ENCODE data around the gene CAST.

CAST gene

DNA sequence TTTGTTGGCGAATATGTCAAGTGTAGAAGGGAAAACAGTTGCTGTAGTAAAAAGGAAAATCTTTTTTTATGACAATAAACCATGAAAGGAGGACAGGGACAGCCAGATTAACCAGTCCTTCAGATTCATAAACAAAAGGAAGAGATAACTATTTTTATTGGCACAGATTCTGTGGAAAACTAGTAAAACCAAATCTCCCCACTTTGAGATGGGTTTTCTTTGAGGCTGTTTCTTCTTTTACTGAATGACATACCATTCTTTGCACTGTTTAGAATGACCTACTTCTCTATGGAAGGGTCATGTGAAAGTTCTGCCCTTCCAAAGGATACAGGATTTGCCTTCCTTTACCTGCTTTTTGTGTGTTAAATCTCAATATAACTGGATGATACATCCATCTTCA lies 13.7 kb downstream of the CAST start:
- DNase-seq (ENCODE audit: low spot score) = no peak

DNA sequence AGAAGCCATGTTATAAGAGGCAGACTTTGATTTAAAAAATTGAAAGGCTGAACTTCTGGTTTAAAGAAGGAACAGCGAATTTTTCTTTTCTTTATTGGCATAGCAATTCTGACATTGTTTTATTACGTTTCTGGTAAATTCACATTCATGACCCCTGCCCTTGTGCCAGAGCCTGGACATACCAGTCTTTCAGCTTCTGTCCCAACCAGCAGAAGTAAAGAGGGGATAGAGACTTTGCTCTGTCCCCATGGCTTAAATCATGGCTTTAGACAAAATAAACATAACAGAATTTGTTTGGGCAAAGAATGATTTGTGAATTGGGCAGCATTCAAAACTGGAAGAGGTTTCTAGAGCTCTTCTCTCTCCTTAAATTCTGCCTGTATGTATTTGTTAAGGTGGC lies 15.3 kb downstream of the CAST start:
- no peak for DNase-seq (ENCODE audit: low spot score)

DNA sequence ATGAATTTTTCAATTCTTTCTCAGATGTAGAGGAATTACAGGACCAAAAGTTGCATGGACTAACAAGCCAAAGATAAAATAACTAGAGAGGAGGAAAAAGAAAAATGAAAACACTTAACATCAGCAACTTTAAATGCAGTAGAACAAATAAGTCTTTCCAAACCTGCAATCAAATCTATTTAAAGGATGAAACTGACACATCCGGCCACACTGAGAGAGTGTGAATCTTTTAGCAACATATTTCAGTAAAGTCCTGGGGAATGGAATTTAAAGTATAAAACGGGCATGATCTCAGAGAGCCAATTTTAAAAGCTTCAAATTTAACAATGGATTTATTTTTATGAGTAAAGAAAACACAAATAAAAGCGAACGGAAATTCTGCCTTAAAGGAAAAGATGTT lies 17.1 kb downstream of the CAST start:
- no peak for DNase-seq (ENCODE audit: low spot score)

DNA sequence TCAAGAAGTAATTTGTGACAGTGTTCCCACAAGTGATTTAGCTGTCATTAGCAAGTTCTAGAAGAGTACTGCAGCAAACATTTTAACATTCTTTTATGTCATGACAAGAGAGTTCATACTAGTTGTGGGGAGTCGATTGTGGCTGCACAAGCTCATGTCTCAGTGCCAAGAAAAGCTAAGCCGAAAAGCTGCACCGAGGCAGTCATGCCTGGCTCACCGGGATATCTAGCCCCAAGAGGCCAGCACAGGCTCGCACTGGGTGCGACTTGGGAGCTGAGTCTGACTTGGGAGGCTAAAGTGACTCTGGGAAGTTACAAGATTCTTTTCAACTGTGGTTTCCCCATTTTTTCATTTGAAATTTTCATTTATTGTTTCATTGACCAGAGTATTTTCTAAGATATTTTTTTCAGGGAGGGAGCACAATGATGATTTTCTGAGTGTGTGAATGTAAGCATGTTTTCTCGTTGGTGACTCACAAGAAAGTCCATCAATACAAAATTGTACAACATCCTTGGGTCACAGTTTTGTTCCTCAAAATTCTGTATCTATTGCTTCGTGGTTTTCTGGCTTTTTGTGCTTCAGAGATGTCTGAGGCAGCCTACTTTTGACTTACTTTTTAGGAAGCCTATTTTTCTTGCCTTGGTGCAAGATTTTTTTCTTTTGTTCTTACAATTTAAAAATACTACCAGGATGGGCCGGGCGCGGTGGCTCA lies 18.7 kb downstream of the CAST start:
- no peak for DNase-seq (ENCODE audit: low spot score)

DNA sequence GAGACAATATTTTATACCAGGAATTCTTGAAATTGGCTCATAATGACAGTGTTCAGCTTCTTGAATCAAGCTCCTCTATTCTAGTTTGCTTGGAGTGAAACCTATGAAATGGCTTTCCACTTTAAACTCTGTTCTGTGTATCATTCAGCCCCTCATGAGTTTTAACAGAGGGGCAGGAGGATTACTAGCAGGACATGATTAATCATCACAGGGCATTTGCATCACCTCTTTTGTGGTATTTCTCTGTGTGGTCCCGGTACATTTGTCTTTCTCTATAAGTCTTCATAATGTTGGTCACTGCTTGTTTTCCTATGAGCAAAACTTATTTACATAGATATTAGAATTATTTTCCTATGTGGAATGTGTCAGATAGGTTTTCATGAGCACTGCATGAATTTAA lies 21.2 kb downstream of the CAST start:
- no peak for DNase-seq (ENCODE audit: low spot score)

DNA sequence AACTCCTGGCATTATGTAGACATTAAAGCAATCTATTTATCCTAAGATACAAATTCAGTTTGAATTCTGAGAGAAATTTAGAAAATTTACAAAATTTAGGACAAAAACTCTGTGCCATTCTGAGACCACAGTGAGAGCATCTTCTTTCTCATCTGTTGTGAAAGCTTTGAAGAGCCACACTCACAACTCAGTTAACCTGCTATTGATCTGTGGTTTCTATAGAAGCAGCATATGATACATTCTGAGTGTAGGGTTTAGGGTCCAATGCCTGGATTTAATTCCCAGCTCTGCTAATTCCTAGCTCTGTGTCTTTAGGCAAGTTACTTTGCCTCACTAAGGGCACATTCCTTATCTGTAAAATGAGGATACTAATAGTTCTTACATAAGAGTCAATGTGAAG lies 21.6 kb downstream of the CAST start:
- DNase-seq (ENCODE audit: low spot score) = no peak

DNA sequence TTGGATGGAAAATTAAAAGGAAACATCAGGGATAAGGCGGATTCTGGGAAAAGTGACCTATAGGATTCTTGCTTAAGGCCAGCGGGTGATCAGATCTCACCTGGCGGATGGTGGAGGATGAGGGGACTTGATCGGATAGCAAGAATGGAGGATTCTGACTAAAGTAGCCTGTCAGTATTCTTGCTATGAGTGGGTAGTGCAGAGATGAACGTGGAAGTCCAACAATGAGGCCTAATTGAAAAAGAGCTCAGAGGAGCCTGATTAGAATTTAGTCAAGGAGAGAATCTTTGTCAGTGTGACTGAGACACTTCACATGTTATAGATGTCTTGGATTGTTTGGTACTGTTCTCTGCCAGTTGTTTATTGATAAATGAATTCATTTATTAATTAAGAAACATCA lies 24.9 kb downstream of the CAST start:
- DNase-seq (ENCODE audit: low spot score) = peak; percentile 12

DNA sequence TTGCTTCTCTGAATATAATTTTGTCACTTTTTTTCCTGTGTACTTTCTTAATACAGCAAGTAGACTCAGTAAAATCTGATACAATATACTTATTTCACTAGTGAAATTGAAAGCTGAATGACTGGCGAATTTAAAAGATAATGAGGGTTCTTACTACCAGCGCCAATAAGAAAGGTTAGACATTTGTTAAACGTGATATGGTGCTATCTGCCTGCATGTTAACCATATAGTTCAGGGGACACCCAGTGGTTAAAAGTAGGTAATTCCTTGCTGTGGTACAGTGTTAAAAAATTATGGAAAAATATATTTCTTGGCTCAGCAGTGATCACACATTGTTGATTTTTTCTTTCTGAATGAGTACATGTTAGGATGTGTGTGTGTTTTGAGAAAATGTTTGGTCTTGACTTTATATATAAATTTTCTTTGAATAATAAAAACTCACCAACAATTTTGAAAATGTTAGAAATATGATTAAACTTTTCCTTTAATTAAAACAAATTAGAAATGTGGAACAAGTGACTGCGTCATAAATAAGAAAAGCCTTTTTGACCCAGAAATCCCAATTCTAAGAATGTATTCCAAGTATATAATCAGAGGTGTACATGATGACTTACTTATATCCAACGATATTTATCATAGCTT lies 25.8 kb downstream of the CAST start:
- peak; percentile 27 for DNase-seq (ENCODE audit: low spot score)

DNA sequence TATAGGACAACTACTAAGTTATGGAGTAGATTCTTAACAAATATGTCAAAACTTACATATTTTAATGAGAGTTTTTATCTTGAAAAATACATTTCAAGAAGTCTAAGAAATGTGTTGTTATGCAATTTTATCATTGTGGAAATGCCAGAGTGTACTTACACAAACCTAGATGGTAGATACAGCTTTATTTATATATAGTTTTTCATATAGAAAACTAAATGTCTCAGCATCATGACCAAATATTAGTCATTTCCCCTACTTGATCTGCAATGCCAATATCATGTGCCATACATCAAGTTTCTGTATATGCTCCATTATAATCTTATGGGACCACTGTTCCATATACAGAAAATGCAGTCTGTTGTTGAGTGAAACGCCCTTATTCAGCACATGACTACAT lies 28.7 kb downstream of the CAST start:
- no peak for DNase-seq (ENCODE audit: low spot score)

DNA sequence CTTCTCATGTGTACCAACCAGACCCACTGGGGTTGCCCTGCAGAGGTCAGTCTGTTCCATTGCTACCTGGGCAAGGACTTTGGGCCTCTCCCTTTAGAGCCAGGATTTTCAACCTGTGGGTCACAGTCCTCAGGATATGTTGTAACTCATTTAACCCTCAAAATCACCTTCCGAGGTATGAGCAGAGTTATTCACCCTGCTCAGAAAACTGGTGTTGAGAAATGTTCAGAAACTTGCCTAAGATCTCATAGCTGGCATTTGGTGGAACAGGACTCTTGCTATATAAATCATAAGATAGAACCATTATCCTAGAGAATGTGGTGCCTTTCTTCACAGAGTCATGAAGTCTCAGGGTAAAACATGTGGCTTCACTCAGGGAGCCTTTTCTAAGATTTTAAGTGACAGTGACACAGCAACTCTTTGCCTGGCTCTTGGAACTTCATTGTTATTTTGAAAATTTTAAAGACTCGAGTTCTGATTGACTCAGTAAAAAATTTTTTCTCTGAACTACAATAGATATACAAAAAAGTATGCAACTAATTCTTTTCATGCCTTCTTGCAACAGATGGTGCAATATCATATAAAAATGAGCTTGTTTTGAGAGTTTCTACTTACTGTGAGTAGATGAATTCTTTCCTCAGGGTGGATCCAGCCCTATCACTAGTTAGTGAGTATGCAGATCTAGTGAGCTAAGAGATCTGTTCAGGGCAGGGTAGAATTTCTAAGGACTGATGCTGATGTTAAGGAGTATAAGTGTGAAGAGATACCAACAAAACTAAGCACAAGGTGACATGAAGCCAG lies 29.5 kb downstream of the CAST start:
- no peak for DNase-seq (ENCODE audit: low spot score)

DNA sequence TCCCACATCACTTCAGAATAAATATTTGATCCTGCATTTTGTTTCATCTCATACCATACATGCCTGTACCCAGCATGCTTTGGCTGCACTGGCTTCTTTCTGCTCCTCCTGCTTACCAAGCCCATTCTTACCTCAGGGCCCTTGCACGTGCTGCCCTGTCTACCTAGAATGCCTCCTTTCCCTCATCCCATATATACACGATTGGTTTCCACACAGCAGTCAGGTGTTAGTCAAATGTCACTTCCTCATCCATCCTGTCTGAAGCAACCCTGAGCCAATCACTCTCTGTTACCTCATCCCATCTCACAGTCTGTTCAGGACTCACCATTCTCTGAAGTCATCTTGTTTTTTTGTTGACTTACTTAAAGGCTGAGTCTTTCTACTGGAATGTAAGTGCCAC lies 30.3 kb downstream of the CAST start:
- DNase-seq (ENCODE audit: low spot score) = no peak

DNA sequence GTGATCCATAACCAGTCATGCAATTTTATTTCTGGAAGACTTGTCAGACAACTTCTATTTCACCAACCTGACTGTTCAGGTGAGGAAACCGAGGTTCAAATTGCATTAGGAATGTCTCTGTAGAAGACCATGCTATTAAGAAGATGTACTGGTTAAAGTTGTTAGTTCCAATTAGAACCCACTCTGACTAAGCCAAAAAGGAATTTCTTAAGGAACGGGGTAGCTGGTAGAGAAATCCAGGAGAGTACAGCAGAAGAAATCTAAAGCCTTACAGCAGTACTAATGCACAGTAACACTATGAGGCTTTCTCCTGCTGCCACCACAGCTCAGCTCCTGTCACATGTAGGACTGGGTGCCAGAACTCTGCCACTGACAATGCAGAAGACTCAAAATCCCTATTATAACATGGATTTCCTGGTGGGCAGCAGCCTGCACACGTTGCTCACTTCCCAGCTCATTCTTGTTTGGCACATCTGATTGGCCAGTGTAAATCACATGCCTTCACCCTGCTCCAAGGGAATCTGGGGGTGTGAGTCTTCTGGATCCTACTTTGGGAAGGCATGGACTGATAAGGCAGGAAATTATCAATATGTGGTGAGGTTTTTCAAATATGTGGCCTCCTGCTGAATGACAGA lies 37.1 kb downstream of the CAST start:
- DNase-seq (ENCODE audit: low spot score) = no peak

DNA sequence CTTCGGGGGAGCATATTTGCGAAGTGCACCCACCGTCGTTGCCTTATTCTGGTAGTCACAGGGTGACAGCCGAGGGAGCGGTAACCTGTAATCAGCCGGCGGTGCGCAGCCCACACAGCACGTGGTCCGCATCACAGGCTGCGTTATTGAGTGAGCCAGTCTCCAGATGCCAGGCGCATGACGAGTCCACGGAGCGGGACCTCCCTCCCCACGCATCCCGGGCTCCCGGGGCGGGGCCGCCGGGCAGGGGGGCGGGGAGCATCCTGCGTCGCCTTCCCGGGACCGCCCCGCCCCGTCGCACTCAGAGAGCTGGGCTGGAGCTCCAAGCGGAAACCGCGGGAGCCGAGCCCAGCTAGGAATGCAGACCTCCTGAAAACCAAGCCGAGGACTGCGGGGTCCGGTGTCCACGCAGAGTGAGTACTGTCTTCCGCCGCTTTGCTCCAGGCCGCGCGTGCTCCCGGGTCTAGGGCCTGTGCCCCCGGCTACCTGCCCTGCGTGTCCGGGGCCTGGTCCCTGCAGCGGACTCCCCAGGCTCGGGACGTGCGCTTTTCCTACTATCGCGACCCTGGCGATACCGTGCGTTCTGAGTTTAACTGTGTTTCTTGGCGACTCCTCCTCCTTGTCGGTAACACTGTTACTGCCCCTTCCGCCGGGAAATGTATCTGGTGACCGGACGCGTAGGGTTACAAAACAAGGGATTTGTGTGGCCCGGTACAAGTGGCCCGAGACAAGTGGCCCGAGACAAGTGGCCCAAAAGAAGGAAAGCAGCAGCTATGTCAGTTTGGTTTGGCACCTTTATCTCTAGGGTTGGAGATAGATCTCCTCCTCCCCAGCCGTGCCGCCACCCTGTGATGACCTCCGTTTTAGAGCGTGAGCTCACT lies 40.6 kb downstream of the CAST start:
- peak; percentile 52 for DNase-seq (ENCODE audit: low spot score)

DNA sequence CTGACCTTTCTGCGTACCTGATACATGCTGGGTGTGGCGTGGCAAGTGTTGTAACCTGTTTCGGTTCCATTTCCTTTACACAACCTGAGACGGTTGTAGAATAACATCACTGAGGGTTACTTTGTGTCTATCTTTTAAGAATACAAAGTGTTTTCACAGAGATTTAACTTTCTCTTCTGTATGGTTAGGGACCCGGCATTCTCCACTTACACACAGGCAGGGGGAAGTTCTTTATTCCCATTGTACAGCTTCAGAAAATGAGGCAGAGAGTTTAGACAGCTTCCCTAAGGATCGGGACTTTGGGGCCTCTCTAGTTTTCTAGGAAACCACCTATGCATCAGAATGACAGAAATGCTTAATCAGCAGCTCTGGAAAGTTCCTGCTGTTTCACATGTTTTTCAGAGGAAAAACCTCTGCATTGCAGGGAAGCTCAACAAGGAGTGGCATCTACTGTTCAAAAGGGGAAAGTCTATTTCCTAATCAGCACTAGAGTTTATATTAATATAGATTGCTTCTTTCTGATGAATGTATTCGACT lies 41.3 kb downstream of the CAST start:
- DNase-seq (ENCODE audit: low spot score) = peak; percentile 54

DNA sequence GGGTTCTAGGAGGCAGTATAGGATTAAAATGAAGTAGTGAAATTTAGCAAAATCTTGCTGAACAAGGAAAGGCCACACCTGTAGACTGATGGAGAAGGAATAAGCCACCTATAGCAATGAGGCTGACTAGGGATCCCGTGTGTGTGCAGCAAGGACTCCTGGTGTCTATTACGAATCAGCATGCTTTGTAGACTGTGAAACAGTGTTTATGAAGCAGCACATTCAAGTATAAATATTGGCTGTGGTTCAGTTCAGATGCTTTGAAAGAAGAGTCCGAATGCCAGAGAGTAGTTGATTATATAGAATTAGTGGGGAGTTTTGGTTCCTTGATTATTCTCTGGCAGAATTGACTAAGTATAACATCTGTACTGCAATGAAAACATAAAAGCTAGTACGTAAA lies 41.8 kb downstream of the CAST start:
- no peak for DNase-seq (ENCODE audit: low spot score)

DNA sequence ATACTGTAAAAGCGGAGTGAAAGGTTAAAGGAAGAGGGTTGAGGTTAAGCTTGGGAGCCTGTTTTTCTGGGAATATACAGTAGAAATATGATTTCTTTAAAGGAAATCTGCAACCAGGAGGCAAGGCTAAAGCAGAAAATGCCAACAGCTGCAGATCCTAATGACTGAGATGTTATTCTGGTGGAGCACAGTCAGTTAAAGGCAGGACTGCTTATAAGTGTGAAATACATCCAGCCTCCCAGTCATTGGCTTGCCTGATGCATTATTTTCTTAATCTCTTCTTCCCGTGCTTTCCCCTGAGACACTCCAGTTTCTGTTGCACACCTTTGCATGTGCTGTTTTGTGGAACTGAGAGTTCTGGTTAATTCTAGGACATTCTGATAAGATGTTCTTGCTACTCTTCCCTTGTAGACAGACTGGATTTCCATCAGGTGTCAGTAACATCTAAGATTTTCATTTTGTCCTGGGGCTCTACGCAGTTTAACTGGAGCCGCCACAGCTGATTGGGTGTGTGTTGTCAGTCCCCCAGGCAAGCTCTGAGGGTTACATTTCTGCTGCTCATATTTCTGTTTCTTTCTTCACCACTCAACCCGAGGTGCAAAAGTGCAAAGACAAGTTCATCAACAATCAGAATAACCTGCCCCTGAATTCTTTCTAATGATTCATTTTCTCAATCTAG lies 44.4 kb downstream of the CAST start:
- DNase-seq (ENCODE audit: low spot score) = no peak

DNA sequence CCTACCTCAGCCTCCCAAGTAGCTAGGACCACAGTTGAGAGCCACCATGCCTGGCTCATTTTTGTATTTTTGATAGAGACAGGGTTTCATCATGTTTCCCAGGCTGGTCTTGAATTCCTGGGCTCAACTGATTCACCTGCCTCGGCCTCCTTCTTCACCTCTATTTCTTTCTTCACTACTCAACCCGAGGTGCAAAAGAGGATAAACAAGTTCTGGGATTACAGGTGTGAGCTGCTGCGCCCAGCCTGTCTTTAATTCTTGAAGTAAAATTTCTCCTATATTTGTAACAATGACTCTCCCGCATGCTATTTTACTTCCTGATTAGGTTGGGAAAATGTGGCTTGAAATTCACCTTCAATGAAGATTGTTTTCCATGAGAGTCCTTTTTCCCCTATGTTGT lies 46.4 kb downstream of the CAST start:
- no peak for DNase-seq (ENCODE audit: low spot score)

DNA sequence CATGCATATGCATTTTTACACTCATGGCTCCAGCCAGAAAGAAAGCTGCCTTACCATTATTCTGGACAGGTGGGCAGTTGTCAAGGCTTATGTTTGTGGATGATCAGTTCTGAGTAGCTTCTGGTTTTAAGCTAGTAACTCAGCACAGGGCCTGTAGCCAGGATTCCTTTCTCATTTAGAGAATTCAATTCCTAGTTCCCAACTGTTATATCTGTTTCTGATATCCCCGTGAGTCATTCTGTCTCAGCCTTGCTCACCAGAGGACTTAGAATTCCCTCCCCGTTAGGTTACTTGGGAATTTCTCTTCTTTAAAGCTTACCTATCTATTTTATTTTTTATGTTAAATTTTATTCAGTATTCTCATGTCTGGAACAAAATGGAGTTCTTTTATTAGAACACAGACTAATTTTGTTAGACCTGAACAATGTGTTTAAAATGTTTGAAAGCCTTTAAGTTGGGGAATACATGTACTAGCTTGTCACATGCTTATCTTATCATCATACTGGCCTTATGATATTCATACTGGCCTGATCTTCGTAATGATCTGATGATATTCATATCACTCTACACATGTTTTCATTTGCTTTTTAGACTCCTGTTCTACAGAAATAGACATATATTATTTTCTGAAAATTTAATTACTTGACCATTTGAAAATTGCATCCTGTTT lies 47.1 kb downstream of the CAST start:
- DNase-seq (ENCODE audit: low spot score) = no peak

DNA sequence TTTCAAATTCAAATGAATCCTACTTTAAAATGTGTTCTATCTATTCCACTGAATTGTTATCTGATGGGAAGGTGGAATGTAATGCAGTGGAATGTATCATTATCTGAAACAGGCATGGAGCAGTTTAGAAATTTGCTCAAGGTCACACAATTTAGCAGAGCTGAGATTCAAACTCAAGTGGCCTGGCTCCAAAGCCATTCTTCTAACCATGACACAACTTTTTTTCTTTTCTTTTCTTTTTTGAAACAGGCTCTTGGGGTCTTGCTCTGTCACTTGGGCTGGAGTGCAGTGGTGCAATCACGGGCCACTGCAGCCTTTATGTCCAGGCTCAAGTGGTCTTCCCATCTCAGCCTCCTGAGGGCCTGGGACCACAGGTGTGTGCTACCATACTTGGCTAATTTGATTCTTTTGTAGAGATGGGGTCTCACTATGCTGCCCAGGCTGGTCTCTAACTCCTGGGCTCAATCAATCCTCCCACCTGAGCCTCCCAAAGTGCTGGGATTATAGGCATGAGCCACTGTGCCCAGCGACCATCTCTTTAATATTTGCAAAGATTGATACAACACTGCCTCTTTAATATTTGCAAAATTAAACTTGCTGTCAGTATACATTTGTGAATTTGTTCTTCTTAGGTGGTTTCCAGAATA lies 50.0 kb downstream of the CAST start:
- no peak for DNase-seq (ENCODE audit: low spot score)

DNA sequence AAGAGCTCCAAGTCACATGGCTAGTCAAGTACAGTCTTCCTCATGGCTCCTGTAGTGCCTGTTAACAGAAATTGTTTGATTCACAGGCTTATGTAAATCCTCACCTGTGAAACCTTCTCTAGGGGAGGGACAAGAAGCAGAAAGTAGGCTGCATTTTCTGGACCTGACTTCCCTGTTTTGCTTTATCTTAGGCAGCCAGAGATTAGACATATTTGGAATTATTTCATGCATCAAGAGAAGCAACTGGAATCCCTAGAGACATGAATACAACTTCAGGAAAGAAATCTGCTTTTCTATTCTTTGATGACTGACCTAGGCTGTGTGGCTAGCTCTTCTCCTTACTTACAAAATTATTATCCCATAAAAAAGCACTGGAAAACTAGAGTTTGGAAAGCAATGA lies 52.3 kb downstream of the CAST start:
- DNase-seq (ENCODE audit: low spot score) = no peak
